ENCODE measurements around the gene TUBB1.

- TF ChIP-seq CTCF (conservative IDR thresholded peaks at IDR 0.05; ENCODE audit: low read depth, low read length) (no peak), POLR2A (IDR thresholded peaks at IDR 0.05; ENCODE audit: low read depth, low read length) (no peak), MXI1 (IDR thresholded peaks at IDR 0.05; ENCODE audit: borderline replicate concordance, low read depth, low read length) (no peak), CHD1 (IDR thresholded peaks at IDR 0.05; ENCODE audit: low read depth, low read length) (no peak), RAD21 (IDR thresholded peaks at IDR 0.05; ENCODE audit: low read length) (no peak), FOS (IDR thresholded peaks at IDR 0.05; ENCODE audit: low read depth, low read length) (no peak), MAZ (IDR thresholded peaks at IDR 0.05; ENCODE audit: borderline replicate concordance, low read depth, low read length) (no peak), CEBPB (IDR thresholded peaks at IDR 0.05; ENCODE audit: low read depth, low read length) (no peak), RCOR1 (IDR thresholded peaks at IDR 0.05; ENCODE audit: insufficient replicate concordance, low read length) (no peak)
Observed at GRCh38 chr20:58989196-58989595, 30.0 kb upstream of the TUBB1 start.

All from IMR-90 (cell line).